ENCODE data around the gene ALPI.
"Not testable (repeated sequence)": the region's sequence is repeated elsewhere in the genome, so short reads cannot be mapped to it uniquely, and the experiment has no call there.

Gene ALPI

GRCh38 chr2:232455426-232456255 is at the start of gene ALPI:
Gene ALPI (plus strand): TSS chr2:232456153. CDS start chr2:232456200, 47 bp downstream.
- no peak for DNase-seq

GRCh38 chr2:232406556-232407310 is 49.2 kb upstream of the ALPI start, which contains the start of gene ALPG:
Gene ALPG (plus strand): TSS chr2:232406844. CDS start chr2:232406895, 51 bp downstream.
- DNase-seq, result no peak

GRCh38 chr2:232407428-232408150 is 48.4 kb upstream of the ALPI start:
- not testable (repeated sequence) for DNase-seq

GRCh38 chr2:232408269-232408668 is 47.7 kb upstream of the ALPI start:
- not testable (repeated sequence) for DNase-seq

GRCh38 chr2:232409617-232410016 is 46.3 kb upstream of the ALPI start:
- DNase-seq, result not testable (repeated sequence)

GRCh38 chr2:232410238-232410900 is 45.6 kb upstream of the ALPI start:
- no peak for DNase-seq

GRCh38 chr2:232411901-232412629 is 43.9 kb upstream of the ALPI start:
- DNase-seq, result no peak

GRCh38 chr2:232412986-232413385 is 43.0 kb upstream of the ALPI start:
- DNase-seq, result no peak

- DNase-seq, result no peak
These were observed 40.7 kb upstream of the ALPI start for GRCh38 chr2:232415138-232415690.

GRCh38 chr2:232415736-232416520 is 40.0 kb upstream of the ALPI start:
- no peak for DNase-seq

GRCh38 chr2:232416521-232417470 is 39.2 kb upstream of the ALPI start:
- no peak for DNase-seq

GRCh38 chr2:232417489-232417888 is 38.5 kb upstream of the ALPI start:
- no peak for DNase-seq

GRCh38 chr2:232418056-232418455 is 37.9 kb upstream of the ALPI start:
- no peak for DNase-seq

GRCh38 chr2:232418466-232419244 is 37.3 kb upstream of the ALPI start:
- no peak for DNase-seq

GRCh38 chr2:232419245-232420072 is 36.5 kb upstream of the ALPI start:
- DNase-seq, result no peak

- DNase-seq, result no peak
These were observed 35.9 kb upstream of the ALPI start for GRCh38 chr2:232420073-232420454.

GRCh38 chr2:232420463-232421188 is 35.3 kb upstream of the ALPI start:
- DNase-seq, result no peak

Measured in cortex of kidney (tissue), 1 donor.